NCI-H526 treated with DMSO at 0.1 percent for 48 hours (cell line): Measurements from ENCODE around the gene SYT8.

Source experiments
- DNase-seq: peaks from one replicate; lab custom pipeline; 2025; lab: John Stamatoyannopoulos, UW

SYT8 gene

GRCh38 chr11:1860108-1860507 is 25.3 kb downstream of the SYT8 start:
- no peak for DNase-seq

GRCh38 chr11:1861435-1862411 is 26.9 kb downstream of the SYT8 start:
- DNase-seq = no peak

- no peak for DNase-seq
These were observed 28.0 kb downstream of the SYT8 start for GRCh38 chr11:1862588-1863351.

GRCh38 chr11:1863352-1864216 is 28.8 kb downstream of the SYT8 start:
- DNase-seq = no peak

- no peak for DNase-seq
These were observed 29.4 kb downstream of the SYT8 start for GRCh38 chr11:1864231-1864630.

- DNase-seq = no peak
These were observed 30.3 kb downstream of the SYT8 start for GRCh38 chr11:1864831-1865665.

- DNase-seq = no peak
These were observed 31.4 kb downstream of the SYT8 start for GRCh38 chr11:1866226-1866625.

GRCh38 chr11:1866776-1867175 is 32.0 kb downstream of the SYT8 start:
- DNase-seq = no peak

GRCh38 chr11:1867381-1867780 is 32.6 kb downstream of the SYT8 start:
- DNase-seq = no peak

- no peak for DNase-seq
These were observed 33.4 kb downstream of the SYT8 start for GRCh38 chr11:1868056-1868635.

- no peak for DNase-seq
These were observed 34.0 kb downstream of the SYT8 start for GRCh38 chr11:1868636-1869291.

- no peak for DNase-seq
These were observed 34.9 kb downstream of the SYT8 start for GRCh38 chr11:1869427-1870325.

GRCh38 chr11:1870326-1870696 is 35.5 kb downstream of the SYT8 start:
- DNase-seq = no peak

GRCh38 chr11:1870721-1871466 is 36.1 kb downstream of the SYT8 start:
- no peak for DNase-seq

GRCh38 chr11:1871531-1871930 is 36.7 kb downstream of the SYT8 start:
- DNase-seq = no peak

- no peak for DNase-seq
These were observed 37.6 kb downstream of the SYT8 start for GRCh38 chr11:1872267-1872985.

GRCh38 chr11:1873048-1873812 is 38.4 kb downstream of the SYT8 start:
- DNase-seq = no peak
